ENCODE measurements around the gene LMO1.
A peak's percentile ranks its signal among the peaks of the same experiment; 100 is the strongest.

The LMO1 gene

GRCh38 chr11:8269636-8270035 lies 6.0 kb upstream of the LMO1 start:
- no peak for TF ChIP-seq CTCF (conservative IDR thresholded peaks at IDR 0.05)
- H3K27ac ChIP-seq: no peak overlapping the region

GRCh38 chr11:8268530-8269400 lies 5.1 kb upstream of the LMO1 start:
- TF ChIP-seq CTCF (conservative IDR thresholded peaks at IDR 0.05): no peak
- H3K27ac ChIP-seq: no peak overlapping the region

GRCh38 chr11:8267831-8268529 lies 4.3 kb upstream of the LMO1 start:
- TF ChIP-seq CTCF (conservative IDR thresholded peaks at IDR 0.05): no peak; the same call in 1 of the 2 replicates
- H3K27ac ChIP-seq: no peak overlapping the region

GRCh38 chr11:8267280-8267679 lies 3.6 kb upstream of the LMO1 start:
- H3K27ac ChIP-seq: no peak overlapping the region
- no peak for TF ChIP-seq CTCF (conservative IDR thresholded peaks at IDR 0.05)

GRCh38 chr11:8266246-8267241 lies 2.9 kb upstream of the LMO1 start:
- H3K27ac ChIP-seq: no peak overlapping the region
- TF ChIP-seq CTCF (conservative IDR thresholded peaks at IDR 0.05): no peak

- H3K27ac ChIP-seq: no peak overlapping the region
- TF ChIP-seq CTCF (conservative IDR thresholded peaks at IDR 0.05): 0 out of 2 replicates have a peak, but pooled peaks have one; percentile 17
Observed at GRCh38 chr11:8265681-8266241, 2.1 kb upstream of the LMO1 start.

All from VCaP (cell line).